ENCODE results near the gene NPW. TPM values are rescaled to one million over a fixed set of nuclear protein-coding genes. Genes with fewer than 3 reads are reported as not detected.

NPW gene
- total RNA-seq, 1 donor from 2014 or later = 0.46 TPM

DNA sequence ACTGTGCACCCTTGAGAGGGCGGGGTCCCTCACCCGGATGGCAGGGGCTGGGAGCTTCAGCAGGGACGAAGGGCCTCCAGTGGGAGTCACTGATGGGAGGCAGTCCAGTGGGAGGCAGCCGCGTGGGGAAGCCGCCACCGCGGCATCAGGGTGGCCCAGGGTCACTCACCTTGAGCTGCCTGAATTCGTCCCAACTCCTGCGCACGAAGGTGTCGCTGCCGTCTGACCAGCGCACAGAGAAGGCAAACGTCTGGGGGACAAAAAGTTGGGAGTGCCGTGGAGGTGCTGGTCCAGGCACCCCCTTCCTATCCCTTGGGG lies 38.9 kb upstream of the NPW start:
- no peak for DNase-seq (ENCODE audit: low read depth)
- TF ChIP-seq CTCF (conservative IDR thresholded peaks at IDR 0.05; ENCODE audit: low read depth, low read length) = no peak
- H3K4me3 ChIP-seq (ENCODE audit: low read depth, low read length) = no peak overlapping the region

DNA sequence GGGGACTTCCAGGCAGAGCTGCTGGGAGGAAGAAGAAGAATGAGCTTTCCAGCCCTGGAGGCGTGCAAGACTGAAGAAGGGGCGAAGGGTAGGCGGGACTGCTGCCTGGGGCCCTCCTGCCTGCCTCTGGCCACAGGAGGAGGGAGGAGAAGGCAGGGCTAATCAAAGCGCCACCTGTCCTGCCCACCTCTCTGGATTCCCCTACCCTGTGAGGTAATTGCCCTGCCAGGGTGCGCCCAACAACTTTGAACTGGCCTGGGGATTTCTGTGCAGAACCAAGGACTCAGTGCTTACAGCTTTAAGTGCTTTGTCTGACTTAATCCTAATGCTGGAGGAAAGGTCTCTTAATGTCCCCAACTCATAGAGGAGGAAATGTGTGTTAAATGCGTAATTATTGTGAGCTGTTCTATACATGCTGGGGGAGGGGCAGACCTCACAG lies 38.2 kb upstream of the NPW start, which contains the start of gene NOXO1:
Gene NOXO1, minus strand, starts transcription at position 72 of the 439 bp plus-strand sequence. CDS start 290 bp downstream, outside the sequence.
- no peak for DNase-seq (ENCODE audit: low read depth)
- no peak within 1 kb of the TSS for H3K4me3 ChIP-seq (ENCODE audit: low read depth, low read length)
- no peak for TF ChIP-seq CTCF (conservative IDR thresholded peaks at IDR 0.05; ENCODE audit: low read depth, low read length)

DNA sequence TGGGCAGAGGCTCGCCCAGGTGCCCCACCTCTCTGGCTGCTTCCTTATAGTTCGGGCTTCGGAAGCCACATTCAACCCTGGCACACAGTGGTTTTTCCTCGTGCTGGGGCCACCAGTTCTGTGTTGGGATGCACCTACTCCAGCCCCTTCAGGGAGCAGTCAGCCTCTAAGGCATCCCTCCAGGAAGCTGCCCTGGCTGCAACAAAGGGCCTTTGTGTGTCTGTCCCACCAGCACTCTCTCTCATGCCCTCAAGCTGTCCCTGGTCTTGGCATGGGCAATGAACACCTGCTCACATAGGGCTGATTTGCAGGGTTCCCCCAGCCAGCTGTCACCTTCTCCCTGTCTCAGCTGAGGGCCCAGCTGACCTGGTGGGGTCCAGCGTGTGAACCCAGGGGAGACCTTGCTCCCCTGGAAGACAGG lies 37.6 kb upstream of the NPW start:
- TF ChIP-seq CTCF (conservative IDR thresholded peaks at IDR 0.05; ENCODE audit: low read depth, low read length) = no peak
- no peak overlapping the region for H3K4me3 ChIP-seq (ENCODE audit: low read depth, low read length)
- no peak for DNase-seq (ENCODE audit: low read depth)

GRCh38 chr16:1982991-1983543 lies 36.5 kb upstream of the NPW start:
- DNase-seq (ENCODE audit: low read depth) = no peak
- peak overlapping the region; percentile 77 for H3K4me3 ChIP-seq (ENCODE audit: low read depth, low read length)

GRCh38 chr16:1983544-1984346 lies 35.8 kb upstream of the NPW start, which contains the start of gene GFER:
TSS of gene GFER (plus strand) at chr16:1984193. CDS start at chr16:1984219, 26 bp downstream.
- no peak for DNase-seq (ENCODE audit: low read depth)
- peak; percentile 30 for TF ChIP-seq CTCF (conservative IDR thresholded peaks at IDR 0.05; ENCODE audit: low read depth, low read length)
- H3K4me3 ChIP-seq (ENCODE audit: low read depth, low read length) = peak within 1 kb of the TSS; percentile 77

More at GRCh38 chr16:1982991-1983543, 36.5 kb upstream of the NPW start:
- no peak for TF ChIP-seq CTCF (conservative IDR thresholded peaks at IDR 0.05; ENCODE audit: low read depth, low read length)

- no peak for DNase-seq (ENCODE audit: low read depth)
- peak overlapping the region; percentile 77 for H3K4me3 ChIP-seq (ENCODE audit: low read depth, low read length)
- no peak for TF ChIP-seq CTCF (conservative IDR thresholded peaks at IDR 0.05; ENCODE audit: low read depth, low read length)
Observed at GRCh38 chr16:1984347-1985225, 35.0 kb upstream of the NPW start.

All from epithelial cell of proximal tubule (primary cell).